ENCODE measurements around the gene DNAJB13.
"Not testable (repeated sequence)": the region's sequence is repeated elsewhere in the genome, so short reads cannot be mapped to it uniquely, and the experiment has no call there.

DNAJB13 gene, protein sequence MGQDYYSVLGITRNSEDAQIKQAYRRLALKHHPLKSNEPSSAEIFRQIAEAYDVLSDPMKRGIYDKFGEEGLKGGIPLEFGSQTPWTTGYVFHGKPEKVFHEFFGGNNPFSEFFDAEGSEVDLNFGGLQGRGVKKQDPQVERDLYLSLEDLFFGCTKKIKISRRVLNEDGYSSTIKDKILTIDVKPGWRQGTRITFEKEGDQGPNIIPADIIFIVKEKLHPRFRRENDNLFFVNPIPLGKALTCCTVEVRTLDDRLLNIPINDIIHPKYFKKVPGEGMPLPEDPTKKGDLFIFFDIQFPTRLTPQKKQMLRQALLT

DNA sequence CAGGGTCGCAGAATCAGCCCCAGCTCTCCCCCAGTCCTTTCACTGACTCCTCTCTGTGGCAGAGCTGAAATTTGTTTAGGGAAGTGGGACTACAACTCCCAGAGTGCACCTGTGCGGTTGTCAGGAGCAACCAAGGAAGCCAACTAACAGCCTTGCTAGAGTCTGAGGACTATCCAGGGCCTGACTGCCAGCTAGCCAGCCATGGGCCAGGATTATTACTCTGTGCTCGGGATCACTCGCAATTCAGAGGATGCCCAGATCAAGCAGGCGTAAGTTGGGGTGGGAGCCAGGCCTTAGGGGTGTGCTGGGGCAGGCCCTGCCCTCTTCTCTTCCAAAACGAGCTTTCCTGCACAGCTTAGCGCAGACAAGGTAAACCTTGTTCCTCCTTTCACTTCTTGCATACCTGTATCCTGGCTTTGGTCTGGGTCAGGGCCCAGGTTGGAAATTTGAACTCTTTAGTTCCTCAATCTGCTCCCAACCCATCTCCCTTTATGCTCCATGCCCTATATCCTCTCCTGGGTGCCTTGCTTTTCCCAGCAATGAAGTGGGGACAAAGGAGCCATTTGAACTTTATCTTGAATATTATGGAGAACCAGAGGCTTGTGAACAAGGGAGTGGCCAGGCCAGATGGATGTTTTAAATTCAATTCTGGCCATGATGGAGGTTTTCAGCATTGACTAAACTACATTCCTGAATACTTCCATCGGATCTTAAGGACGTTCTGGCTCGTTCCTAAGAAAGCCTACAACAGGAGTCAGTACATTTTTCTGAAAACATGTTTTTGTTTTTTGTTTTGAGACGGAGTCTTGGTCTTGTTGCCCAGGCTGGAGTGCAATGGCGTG lies at the start of gene DNAJB13:
TSS of gene DNAJB13 (plus strand) at position 158 of the 842 bp plus-strand sequence. CDS start at position 202, 44 bp downstream.
- no peak for FAIRE-seq

DNA sequence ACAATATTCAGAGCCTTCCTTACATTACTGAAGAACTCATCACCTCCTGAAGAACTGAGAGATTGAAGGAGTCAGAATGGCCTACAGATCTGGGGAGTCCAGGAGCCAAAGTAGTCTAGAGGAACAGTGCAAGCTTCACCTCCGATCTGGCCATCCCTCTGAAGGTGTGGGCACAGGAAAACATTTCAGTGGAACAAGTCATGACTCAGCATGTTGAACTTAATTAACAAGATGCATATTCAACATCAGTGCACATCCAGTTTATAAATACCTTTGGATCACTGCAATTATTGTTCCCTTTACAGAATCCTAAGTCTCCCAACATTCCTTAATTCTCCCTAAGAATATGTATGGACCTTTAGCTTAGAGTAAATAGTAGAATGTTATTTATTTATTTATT lies 48.5 kb upstream of the DNAJB13 start:
- FAIRE-seq = no peak

DNA sequence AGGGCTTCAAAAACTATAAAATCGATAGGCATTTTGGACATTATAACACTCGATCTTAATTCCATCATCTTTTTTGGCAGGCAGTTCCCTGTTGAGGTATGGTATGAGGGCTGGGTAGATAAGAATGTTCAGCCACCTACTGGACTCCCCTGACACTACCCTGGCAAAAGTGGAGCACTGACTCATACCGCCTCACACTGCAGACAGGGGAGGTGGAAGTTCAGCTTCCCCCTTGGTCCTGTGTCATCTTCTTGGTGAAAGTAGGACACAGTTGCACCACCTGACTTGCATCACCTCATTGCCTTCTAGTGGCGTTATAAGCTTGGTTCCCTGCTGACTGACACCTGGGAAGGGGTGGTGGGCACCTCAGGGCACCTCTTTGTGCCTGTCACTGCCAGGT lies 43.6 kb upstream of the DNAJB13 start:
- FAIRE-seq = no peak

DNA sequence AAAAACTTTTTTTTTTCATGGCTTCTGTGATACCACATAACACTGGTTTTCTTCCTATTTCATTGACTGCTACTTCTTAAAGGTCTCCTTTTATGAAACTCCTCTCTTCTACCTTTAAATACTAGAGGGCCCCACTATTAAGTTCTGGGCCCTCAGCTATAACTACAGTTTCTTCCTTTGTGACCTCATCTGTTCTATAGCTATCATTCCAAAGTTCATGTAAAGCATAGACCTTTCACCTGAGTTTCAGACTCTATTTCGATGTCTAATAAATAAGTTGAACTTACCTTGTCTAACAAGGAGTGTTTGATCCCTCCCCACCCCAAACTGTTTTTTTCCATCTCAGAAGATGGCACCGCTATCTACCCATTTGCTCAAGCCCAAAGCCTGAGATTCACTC lies 38.8 kb upstream of the DNAJB13 start:
- FAIRE-seq = no peak

DNA sequence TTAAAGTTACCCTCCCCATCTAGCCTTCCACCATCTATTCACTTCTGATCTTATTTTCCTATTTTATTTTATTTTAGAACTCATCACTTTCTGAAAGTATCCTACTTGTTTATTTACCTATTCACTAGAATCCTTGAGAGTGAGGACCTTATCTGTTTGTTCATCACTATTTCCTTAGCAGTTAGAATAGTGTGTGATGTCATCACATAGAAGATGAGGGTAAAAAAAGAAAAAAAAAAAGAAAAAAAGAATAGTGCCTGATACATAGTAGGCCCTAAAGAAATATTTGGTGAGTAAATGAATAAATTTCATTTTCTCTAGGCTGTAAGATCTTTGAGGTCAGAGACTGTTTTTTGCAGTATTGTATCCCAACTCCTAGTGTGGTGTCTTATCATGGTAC lies 37.4 kb upstream of the DNAJB13 start:
- no peak for FAIRE-seq

DNA sequence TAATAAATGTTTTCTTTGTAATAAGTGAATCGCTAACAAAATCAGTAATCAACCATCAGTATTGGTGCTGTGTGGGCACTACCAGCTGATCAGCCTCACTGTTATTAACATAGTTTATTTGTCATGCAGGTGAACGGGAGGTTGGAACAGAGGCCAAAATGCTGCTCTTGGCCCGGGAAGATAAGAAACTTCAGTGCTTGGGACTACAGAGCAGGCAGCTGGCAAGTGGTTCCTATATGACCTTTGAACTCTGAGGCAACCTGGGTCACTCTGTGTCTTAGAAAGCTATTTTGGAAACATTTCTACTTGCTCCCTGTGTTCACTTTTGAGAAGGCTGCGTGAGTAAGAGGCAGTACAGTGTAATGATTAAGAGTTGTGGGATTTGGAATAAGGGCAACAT lies 36.5 kb upstream of the DNAJB13 start:
- no peak for FAIRE-seq

DNA sequence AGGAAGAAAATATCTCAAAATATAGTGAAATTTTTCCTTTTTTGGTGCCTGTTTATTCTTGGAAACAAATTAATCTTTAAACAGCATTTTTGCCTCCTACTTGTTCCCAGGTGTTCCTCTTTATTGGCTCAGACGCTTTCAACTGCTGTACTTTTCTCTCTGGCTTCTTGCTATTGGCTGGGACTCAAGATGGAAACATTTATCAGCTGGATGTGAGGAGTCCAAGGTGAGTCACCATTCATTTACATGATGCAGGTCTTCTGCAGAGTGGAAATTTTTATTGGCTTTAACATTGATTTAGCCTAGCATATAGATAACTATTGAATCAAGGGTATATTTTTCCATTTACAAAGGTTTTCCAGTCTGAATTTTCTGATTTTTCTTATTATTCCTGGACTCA lies 34.4 kb upstream of the DNAJB13 start:
- no peak for FAIRE-seq

DNA sequence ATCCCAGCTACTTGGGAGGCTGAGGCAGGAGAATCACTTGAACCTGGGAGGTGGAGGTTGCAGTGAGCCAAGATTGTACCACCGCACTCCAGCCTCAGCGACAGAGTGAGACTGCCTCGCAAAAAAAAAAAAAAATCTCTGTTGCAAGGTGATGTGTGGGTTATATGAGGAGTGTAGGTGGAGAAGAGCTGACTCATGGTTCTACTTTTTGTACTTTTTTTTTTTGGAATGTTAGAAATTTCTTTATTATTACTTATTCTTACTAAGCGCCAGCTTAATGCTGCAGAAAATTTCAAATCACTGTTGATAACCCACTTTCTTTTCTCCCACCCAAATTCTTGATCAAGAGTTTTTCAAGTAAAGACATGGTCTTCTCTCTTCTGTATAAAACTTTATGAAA lies 29.6 kb upstream of the DNAJB13 start:
- FAIRE-seq = no peak

DNA sequence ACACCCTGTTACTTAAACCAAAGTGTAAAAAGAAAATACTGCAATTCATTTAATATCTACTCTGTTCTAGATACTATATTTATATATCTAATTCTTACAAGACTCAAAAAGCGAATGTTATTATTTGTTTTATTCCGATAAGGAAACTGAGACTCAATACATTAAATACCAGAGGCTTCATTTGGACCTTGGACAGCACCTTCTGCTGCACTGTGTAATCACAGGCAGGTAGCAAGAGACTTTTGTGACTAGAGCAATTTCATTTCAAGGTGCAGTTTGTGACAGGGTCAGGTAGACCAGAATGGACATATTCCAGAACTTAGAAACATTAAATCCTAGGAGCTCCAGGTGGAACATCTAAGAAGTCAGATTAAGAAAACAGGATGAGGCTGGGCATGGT lies 21.4 kb upstream of the DNAJB13 start:
- no peak for FAIRE-seq

DNA sequence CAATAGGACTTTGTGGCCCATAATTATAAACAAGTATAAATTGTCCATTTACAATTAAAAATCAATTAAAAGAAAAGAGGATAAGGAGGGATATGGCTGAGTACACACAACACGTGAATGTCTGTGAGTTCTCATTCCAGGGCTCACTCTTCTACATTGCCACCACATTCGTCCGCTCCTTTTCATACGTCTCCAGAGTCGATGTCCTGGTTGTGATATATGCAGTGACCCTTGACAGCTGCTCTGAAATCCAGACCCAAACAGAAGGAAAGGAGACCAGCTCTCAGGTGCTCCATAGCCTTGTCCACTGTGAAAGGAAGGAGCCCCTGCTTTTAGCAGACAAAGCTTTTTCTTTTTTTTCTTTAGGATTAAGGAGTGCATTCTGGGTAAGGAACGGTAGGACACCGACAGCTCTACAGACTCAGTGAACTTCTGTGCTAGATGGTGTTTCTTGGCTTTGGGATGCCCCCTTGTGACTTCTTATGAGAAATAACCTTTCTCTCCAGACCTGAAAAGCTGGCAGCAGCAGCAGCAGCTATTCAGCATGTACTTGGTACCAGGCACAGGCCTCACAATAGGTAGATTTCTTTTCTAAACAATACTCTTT lies 19.7 kb upstream of the DNAJB13 start:
- no peak for FAIRE-seq

DNA sequence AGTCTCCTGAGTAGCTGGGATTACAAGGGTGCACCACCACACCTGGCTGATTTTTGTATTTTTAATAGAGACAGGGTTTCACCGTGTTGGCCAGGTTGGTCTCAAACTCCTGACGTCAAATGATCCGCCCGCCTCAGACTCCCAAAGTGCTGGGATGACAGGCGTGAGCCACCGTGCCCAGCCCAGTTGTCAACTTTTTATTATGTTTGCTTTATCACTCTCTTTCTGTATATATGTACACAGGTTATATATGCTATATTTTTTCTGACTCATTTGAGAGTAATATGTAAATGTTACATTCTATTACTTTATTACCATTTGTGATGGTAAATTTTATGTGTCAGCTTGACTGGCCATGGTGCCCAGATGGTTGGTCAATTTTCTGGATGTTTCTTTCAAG lies 18.9 kb upstream of the DNAJB13 start:
- FAIRE-seq = no peak

DNA sequence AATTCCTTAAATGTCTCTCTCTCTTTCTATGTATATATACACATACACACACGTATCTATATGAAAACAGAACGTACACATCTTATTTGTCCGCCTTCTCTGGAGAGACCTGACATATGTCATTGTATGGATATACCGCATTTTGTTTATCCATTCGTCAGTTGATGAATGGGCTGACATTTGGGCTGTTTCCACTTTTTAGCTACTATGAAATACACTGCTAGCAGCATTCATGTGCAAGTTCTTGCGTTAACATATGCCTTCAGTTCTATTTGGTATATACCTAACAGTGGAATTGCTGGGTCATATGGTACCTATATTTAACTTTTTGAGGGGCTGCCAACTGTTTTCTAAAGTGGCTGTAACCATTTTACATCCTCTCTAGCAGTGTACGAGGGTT lies 18.0 kb upstream of the DNAJB13 start:
- FAIRE-seq = no peak

DNA sequence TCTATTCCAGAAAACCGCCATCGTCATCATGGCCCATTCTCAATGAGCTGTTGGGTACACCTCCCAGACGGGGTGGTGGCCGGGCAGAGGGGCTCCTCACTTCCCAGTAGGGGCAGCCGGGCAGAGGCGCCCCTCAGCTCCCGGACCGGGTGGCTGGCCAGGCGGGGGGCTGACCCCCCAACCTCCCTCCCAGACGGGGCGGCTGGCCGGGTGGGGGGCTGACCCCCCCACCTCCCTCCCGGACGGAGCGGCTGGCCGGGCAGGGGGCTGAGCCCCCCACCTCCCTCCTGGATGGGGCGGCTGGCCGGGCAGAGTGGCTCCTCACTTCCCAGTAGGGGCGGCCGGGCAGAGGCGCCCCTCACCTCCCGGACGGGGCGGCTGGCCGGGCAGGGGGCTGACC lies 14.8 kb upstream of the DNAJB13 start:
- FAIRE-seq = not testable (repeated sequence)

DNA sequence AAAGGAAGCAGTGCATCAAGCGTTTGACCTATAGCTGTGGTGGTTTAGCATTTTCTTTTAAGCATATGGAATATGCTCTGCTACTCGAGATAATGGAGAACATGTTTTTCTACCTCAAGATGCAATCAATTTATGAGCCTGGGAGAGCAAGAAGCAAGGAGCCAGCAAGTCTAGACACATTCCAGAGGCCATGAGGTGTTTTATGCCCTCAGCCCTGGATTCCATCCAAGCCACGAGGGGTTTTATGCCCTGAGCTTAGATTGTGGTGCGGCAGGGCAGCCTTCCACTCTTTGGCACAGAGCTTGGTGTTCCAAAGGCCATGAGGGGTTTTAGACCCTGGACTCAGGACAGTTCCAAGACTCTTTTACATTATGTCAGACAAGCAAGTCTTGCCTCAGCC lies 11.7 kb upstream of the DNAJB13 start:
- no peak for FAIRE-seq

DNA sequence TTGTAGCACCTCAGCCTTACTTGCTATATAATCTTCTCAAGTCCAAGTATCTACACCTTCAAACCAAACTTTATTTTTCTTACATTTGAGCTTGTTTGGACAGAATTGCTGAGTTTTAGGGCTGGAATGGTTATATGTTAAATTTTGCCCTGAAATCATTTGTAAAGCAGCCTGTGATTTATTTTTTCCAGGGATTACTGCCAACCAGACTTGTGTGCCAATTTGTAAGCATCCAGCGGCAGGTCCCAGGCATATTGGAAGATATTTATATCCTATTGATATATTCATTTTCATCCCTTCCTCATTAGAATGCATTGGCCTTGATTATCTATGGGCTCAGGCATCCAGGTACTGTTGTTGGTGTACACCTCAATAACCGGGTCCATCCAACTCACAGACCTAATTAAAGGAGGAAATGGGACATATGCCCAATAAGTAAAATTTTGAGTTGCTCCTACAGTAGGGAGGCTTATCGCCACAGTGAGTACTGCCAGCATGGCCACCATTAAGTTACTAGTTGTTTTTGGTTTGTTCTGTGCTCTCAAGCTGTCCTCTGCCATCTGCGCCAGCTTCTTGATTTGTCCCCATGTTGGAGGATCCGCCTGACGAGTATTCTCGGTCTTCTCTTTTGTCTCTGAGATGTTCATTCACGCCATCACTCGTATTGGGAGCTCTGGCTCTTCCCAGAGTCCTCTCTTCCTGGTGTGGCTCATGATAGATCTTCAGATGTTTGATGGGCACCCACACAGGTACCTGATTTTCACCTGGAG lies 9.8 kb upstream of the DNAJB13 start:
- FAIRE-seq = no peak

DNA sequence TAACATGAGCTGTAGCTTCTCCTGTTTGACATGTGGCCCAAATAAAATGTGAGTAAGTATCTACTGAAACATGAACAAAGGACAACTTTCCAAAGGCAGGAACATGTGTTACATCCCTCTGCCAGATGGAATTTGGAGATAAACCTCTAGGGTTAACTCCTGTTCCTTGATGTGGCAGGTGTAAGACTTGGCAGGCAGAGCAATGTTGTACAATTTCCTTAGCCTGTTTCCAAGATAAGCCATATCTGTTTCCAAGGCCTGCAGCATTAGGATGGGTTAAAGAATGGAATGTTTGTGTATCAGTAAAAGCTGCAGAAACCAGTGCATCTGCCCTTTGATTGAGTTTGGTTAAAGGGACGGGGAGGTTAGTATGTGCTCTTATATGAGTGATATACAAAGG lies 8.8 kb upstream of the DNAJB13 start:
- FAIRE-seq = no peak

DNA sequence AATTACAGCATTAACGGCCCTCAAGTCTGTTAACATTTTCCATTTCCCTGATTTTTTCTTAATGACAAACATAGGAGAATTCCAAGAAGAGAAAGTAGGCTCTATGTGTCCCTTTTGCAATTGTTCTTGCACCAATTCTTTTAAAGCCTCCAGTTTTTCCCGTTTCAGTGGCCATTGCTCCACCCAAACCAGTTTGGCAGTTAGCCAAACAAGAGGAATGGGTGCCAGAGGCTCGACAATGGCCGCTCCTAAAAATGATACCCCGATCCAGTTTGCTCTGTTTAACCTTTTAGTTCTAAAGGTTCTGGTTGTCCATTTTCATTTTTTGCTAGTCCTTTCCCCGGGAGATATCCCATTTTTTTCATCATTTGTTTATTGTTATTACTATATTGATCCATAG lies 6.7 kb upstream of the DNAJB13 start:
- no peak for FAIRE-seq

DNA sequence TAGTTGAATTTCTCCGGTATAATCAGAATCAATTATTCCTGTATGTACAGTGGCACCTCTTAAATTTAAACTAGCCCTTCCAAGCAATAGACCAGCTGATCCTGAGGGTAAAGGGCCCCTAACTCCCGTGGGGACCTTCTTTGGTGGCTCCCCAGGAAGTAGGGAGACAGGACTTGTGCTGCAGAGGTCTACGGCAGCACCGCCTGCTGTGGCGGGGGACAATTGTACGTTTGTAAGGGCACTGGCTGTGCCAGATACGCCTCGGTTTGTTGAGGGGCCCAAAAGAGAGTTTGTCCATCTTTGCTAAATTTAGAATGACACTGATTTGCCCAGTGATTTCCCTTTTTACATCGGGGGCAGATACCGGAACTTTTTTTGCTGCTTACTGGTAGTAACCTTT lies 5.9 kb upstream of the DNAJB13 start:
- no peak for FAIRE-seq

DNA sequence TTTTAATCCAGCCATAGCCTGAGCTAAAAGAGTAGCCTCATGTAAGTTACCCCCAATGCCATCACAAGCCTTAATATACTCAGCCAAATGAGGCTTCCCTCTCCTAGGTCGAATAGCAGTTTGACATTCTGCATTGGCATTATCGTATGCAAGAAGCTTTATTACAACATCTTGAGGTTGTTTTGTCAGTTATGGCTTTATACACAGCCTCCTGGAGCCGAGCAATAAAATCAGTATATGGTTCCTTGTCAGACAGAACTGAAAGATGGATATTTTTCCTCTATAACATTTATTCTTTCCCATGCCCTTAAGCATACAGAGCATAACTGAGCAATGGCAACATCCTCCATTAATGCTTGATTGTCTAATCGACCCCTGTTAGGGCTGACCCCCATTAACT lies 5.4 kb upstream of the DNAJB13 start:
- FAIRE-seq = no peak

DNA sequence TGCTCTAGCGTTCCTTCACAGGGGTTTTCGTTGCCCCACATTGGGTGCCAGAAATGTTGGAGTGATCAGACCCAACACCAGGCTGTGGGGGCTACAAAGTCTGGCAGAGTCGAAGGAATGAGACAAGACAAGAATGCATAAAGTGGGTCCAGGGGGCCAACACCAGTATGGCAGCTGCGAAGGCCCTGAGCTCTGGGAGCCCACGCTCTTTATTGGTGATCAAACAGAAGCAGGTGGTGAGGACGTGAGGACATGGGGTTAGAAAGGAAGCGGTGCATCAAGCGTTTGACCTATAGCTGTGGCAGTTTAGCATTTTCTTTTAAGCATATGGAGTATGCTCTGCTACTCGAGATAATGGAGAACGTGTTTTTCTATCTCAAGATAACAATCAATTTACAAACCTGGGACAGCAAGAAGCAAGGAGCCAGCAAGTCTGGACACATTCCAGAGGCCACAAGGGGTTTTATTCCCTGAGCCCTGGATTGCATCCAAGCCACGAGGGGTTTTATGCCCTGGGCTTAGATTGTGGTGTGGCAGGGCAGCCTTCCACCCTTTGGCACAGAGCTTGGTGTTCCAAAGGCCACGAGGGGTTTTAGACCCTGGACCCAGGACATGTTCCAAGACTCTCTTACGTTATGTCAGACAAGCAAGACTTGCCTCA lies 3.9 kb upstream of the DNAJB13 start:
- FAIRE-seq = no peak

DNA sequence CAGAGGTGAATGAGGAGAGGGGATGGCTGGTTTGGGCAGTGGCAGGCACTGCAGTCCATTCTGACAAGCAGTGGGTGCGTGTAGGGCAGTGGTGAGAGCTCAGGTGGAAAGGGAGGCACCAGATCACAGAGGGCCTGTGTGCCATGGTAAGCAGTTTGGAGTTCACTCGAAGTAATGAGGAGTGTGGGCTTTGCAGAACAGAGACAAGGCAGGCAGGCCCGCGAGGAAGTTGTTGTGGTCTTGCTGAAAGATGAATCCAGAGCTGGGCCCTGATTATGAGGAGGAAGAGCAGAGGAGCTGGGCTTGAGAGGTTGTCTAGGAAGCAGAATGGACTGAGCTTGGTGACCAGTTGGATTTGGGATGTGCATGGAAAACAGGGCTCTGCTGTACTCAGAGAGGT lies 1.6 kb upstream of the DNAJB13 start:
- no peak for FAIRE-seq

DNA sequence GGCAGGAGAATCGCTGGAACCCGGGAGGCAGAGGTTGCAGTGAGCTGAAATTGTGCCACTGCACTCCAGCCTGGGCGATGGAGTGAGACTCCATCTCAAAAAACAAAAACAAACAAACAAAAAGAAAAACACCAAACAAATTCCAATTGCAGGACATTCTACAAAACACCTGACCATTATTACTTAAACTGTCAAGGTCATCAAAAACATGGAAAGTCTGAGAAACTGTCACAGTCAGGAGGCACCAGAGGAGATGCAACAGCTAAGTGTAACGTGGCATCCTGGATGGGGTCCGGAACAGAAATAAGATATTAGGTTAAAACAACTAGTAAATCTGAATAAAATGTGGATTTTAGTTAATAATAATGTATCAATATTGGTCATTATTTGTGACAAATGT lies 914 bp upstream of the DNAJB13 start:
- FAIRE-seq = no peak

DNA sequence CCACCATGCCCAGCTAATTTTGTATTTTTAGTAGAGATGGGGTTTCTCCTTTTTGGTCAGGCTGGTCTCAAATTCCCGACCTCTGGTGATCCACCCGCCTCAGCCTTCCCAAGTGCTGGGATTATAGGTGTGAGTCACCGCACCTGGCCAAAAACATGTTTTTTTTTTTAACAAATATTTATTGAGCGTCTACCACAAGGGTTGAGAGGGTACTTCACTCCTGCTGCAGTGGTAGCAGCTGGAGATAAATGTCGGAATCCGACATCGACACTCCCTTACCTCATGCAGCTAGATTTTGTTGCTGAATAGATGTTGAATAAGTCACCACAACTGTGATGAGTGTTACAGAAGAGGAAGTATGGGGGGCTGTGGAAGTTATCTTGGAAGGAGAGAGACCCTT lies 971 bp downstream of the DNAJB13 start:
- FAIRE-seq = no peak
